Measurements from ENCODE around the gene SLC39A9.

DNA sequence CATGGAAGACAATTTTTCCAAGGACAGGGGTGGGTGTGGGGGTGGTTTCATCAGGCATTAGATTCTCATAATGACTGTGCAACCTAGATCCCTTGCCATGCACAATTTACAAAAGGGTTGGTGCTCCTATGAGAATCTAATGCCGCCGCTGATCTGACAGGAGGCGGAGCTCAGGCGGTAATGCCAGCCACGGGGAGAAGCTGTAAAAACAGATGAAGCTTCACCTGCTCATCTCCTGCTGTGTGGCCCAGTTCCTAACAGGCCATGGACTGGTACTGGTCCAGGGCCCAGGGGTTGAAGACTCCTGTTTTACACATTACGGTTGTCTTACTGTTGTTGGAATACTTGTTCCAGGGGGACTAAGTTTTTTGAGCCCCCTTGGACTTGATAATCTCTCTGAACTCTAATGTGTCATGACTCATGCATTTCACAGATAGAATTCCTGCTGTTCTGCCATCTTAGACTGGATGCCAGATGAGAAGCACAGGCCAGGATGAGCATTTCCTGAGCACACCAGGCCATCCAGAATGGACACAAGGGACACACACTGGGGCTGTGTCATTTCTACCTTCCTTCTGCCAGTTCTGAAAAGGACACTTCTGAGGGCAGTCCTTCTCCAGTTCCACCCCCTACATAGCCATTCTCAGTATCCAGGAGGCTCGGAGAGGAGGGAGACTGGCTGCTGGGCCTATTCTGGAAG, 91.9 kb downstream of the SLC39A9 start:
- no peak for TF ChIP-seq ZNF274 (IDR thresholded peaks at IDR 0.05; ENCODE audit: low read depth, low read length)
- TF ChIP-seq YY1 (IDR thresholded peaks at IDR 0.05; ENCODE audit: insufficient read depth, insufficient read length) = no peak
- TF ChIP-seq SUZ12 (IDR thresholded peaks at IDR 0.05; ENCODE audit: extremely low read depth, insufficient read depth, insufficient read length) = no peak
